IPS-18c (cell line): ENCODE results near the gene BCAS4.

Experiments used
- H3K4me3 ChIP-seq: 2 replicates; pipeline ENCODE4 v1.7.0; 2013; ENCODE audit warnings: low read depth, mild to moderate bottlenecking, low read length, moderate library complexity; ENCODE audit not compliant: insufficient read depth
- H3K9me3 ChIP-seq: one replicate; pipeline ENCODE4 v1.6.1; 2013; ENCODE audit warnings: mild to moderate bottlenecking, low read length, moderate library complexity; ENCODE audit not compliant: control insufficient read depth, insufficient read depth

The BCAS4 gene

GRCh38 chr20:50900261-50900660 lies 105.4 kb downstream of the BCAS4 start:
- H3K9me3 ChIP-seq: no peaks in the 10 kb centered on the region
- H3K4me3 ChIP-seq: no peak overlapping the region

- H3K4me3 ChIP-seq: no peak overlapping the region
- no peaks in the 10 kb centered on the region for H3K9me3 ChIP-seq
Observed at GRCh38 chr20:50901301-50901700, 106.4 kb downstream of the BCAS4 start.

GRCh38 chr20:50903353-50904051 lies 108.6 kb downstream of the BCAS4 start:
- no peaks in the 10 kb centered on the region for H3K9me3 ChIP-seq

GRCh38 chr20:50904067-50904570 lies 109.3 kb downstream of the BCAS4 start:
- no peaks in the 10 kb centered on the region for H3K9me3 ChIP-seq
- no peak overlapping the region for H3K4me3 ChIP-seq

More at GRCh38 chr20:50903353-50904051, 108.6 kb downstream of the BCAS4 start:
- H3K4me3 ChIP-seq: no peak overlapping the region

GRCh38 chr20:50909413-50909812 lies 114.6 kb downstream of the BCAS4 start:
- Histone ChIP-seq H3K9me3 (no peaks in the 10 kb centered on the region), H3K4me3 (no peak overlapping the region)

GRCh38 chr20:50911030-50911429 lies 116.2 kb downstream of the BCAS4 start:
- H3K9me3 ChIP-seq: no peaks in the 10 kb centered on the region
- H3K4me3 ChIP-seq: no peak overlapping the region

- Histone ChIP-seq H3K4me3 (no peak overlapping the region), H3K9me3 (no peaks in the 10 kb centered on the region)
Observed at GRCh38 chr20:50911716-50912115, 116.9 kb downstream of the BCAS4 start.

GRCh38 chr20:50913690-50914375 lies 119.0 kb downstream of the BCAS4 start:
- no peak overlapping the region for H3K4me3 ChIP-seq
- H3K9me3 ChIP-seq: no peaks in the 10 kb centered on the region

- H3K4me3 ChIP-seq: no peak overlapping the region
- no peaks in the 10 kb centered on the region for H3K9me3 ChIP-seq
Observed at GRCh38 chr20:50915424-50915823, 120.6 kb downstream of the BCAS4 start.

- no peak overlapping the region for H3K4me3 ChIP-seq
- no peaks in the 10 kb centered on the region for H3K9me3 ChIP-seq
Observed at GRCh38 chr20:50916257-50916656, 121.4 kb downstream of the BCAS4 start.

- no peaks in the 10 kb centered on the region for H3K9me3 ChIP-seq
- no peak overlapping the region for H3K4me3 ChIP-seq
Observed at GRCh38 chr20:50916934-50917333, 122.1 kb downstream of the BCAS4 start.

GRCh38 chr20:50918403-50918802 lies 123.5 kb downstream of the BCAS4 start:
- no peak overlapping the region for H3K4me3 ChIP-seq
- no peaks in the 10 kb centered on the region for H3K9me3 ChIP-seq

GRCh38 chr20:50919567-50919966 lies 124.7 kb downstream of the BCAS4 start:
- H3K9me3 ChIP-seq: no peaks in the 10 kb centered on the region
- H3K4me3 ChIP-seq: no peak overlapping the region

- Histone ChIP-seq H3K9me3 (no peaks in the 10 kb centered on the region), H3K4me3 (no peak overlapping the region)
Observed at GRCh38 chr20:50920997-50921396, 126.1 kb downstream of the BCAS4 start.

- H3K4me3 ChIP-seq: no peak overlapping the region
Observed at GRCh38 chr20:50921803-50922501, 127.1 kb downstream of the BCAS4 start.

GRCh38 chr20:50924261-50924920 lies 129.5 kb downstream of the BCAS4 start:
- H3K9me3 ChIP-seq: no peaks in the 10 kb centered on the region
- no peak overlapping the region for H3K4me3 ChIP-seq

More at GRCh38 chr20:50921803-50922501, 127.1 kb downstream of the BCAS4 start:
- H3K9me3 ChIP-seq: no peaks in the 10 kb centered on the region

GRCh38 chr20:50926530-50926929 lies 131.7 kb downstream of the BCAS4 start:
- no peaks in the 10 kb centered on the region for H3K9me3 ChIP-seq

More at GRCh38 chr20:50926530-50926929, 131.7 kb downstream of the BCAS4 start:
- H3K4me3 ChIP-seq: no peak overlapping the region
